Suprapubic skin (tissue), 4 donors: Measurements from ENCODE around the gene GRIK4. TPM values are rescaled to one million over a fixed set of nuclear protein-coding genes. Genes with fewer than 3 reads are reported as not detected.

Experiments used
- DNase-seq, 2 donors: peaks; one replicate each; pipeline ENCODE4 v3.0.0-alpha.2; 2019; ENCODE audit warnings: low spot score in 2 of 2
- H3K27ac ChIP-seq: fragments of 200-600 bp; sonication (generic); one replicate; pipeline ENCODE4 v1.5.1; 2019
- H3K27me3 ChIP-seq: fragments of 200-600 bp; sonication (generic); one replicate; pipeline ENCODE4 v1.5.1; 2019
- H3K36me3 ChIP-seq: fragments of 200-600 bp; sonication (generic); one replicate; pipeline ENCODE4 v1.5.1; 2019
- H3K4me1 ChIP-seq: fragments of 200-600 bp; sonication (generic); one replicate; pipeline ENCODE4 v1.5.1; 2019
- H3K4me3 ChIP-seq: fragments of 200-600 bp; sonication (generic); one replicate; pipeline ENCODE4 v1.5.1; 2019; ENCODE audit warnings: mild to moderate bottlenecking
- H3K9me3 ChIP-seq: fragments of 200-600 bp; sonication (generic); one replicate; pipeline ENCODE4 v1.5.1; 2019
- EP300 ChIP-seq: sonication (generic); formaldehyde crosslinking; IDR thresholded peaks from one replicate; pipeline ENCODE4 v1.6.1; 2017; ENCODE audit warnings: antibody characterized with exemption
- POLR2A ChIP-seq, 2 donors: fragments of 450-650 bp; IDR thresholded peaks; one replicate each; pipeline ENCODE4 v1.6.1; 2017; ENCODE audit warnings: antibody characterized with exemption in 2 of 2, mild to moderate bottlenecking in 2 of 2, moderate library complexity in 2 of 2
- POLR2AphosphoS5 ChIP-seq, 3 donors: sonication (generic); formaldehyde crosslinking; IDR thresholded peaks; one replicate each; pipeline ENCODE4 v1.6.1; 2017; ENCODE audit warnings: antibody characterized with exemption in 3 of 3
- WGBS: methylation state at CpG from one replicate; pipeline ENCODE4 v1.1.5; 2018; 5-methylcytosine and 5-hydroxymethylcytosine counted together
- total RNA-seq, 4 donors: library from RNA; depleted of rRNA; stranded (reverse); fragments of >200 nt; gene quantifications; one replicate each; pipeline ENCODE4 v1.1.0, GENCODE V29; 2016
- TF ChIP-seq, protein P1 (sequence below), 2 donors: fragments of 200-600 bp in 1 of 2; fragments of 450-650 bp in 1 of 2; sonication (generic) in 1 of 2; IDR thresholded peaks; one replicate each; pipeline ENCODE4 v1.5.1; 2016 to 2019; ENCODE audit warnings: antibody characterized with exemption in 2 of 2, mild to moderate bottlenecking in 1 of 2, moderate library complexity in 1 of 2

GRIK4 gene
- total RNA-seq, 4 donors from 2014 or later, result 0.24 TPM; not detected in 3

- no peaks in the 10 kb centered on the region for H3K4me1 ChIP-seq
- H3K9me3 ChIP-seq, result no peaks in the 10 kb centered on the region
- no peaks in the 10 kb centered on the region for H3K36me3 ChIP-seq
- H3K4me3 ChIP-seq, result no peak overlapping the region
- WGBS, result 100% methylated on average over 1 of the region's 1 CpG
- TF ChIP-seq POLR2AphosphoS5 (IDR thresholded peaks at IDR 0.05) (no peak), POLR2A (IDR thresholded peaks at IDR 0.05) (no peak), EP300 (no peak)
- TF ChIP-seq, protein P1, sequence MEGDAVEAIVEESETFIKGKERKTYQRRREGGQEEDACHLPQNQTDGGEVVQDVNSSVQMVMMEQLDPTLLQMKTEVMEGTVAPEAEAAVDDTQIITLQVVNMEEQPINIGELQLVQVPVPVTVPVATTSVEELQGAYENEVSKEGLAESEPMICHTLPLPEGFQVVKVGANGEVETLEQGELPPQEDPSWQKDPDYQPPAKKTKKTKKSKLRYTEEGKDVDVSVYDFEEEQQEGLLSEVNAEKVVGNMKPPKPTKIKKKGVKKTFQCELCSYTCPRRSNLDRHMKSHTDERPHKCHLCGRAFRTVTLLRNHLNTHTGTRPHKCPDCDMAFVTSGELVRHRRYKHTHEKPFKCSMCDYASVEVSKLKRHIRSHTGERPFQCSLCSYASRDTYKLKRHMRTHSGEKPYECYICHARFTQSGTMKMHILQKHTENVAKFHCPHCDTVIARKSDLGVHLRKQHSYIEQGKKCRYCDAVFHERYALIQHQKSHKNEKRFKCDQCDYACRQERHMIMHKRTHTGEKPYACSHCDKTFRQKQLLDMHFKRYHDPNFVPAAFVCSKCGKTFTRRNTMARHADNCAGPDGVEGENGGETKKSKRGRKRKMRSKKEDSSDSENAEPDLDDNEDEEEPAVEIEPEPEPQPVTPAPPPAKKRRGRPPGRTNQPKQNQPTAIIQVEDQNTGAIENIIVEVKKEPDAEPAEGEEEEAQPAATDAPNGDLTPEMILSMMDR (IDR thresholded peaks at IDR 0.05), result no peak
- no peak overlapping the region for H3K27ac ChIP-seq
- no peak for DNase-seq
- H3K27me3 ChIP-seq, result peaks cover 9% of the 10 kb centered on the region
Observed at GRCh38 chr11:120857508-120857907, 346.0 kb downstream of the GRIK4 start.

DNA sequence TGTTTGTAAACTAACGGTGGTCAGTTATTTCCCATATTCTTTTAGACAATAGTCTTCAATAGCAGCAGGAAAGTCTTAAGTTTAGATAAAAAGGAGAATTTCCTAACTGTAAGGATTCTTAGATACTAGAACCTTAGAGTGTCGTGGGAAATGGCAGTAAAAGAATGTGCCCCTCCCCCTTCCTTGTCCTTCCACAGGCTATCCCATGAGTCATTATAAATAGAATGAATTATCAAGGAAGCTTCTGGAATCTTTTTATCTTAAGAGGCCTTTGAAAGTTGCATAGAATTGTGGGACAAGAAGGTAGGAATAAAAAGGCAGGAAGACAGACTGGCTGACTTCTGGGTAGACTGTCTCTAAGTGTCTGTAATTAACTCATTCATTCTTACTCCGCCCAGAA lies 347.2 kb downstream of the GRIK4 start:
- TF ChIP-seq, protein P1 (IDR thresholded peaks at IDR 0.05), result no peak
- TF ChIP-seq POLR2AphosphoS5 (IDR thresholded peaks at IDR 0.05) (no peak), POLR2A (IDR thresholded peaks at IDR 0.05) (no peak), EP300 (no peak)
- no peak overlapping the region for H3K27ac ChIP-seq
- peaks cover 9% of the 10 kb centered on the region for H3K27me3 ChIP-seq
- H3K4me3 ChIP-seq, result no peak overlapping the region
- DNase-seq, result no peak
- no peaks in the 10 kb centered on the region for H3K36me3 ChIP-seq
- no peaks in the 10 kb centered on the region for H3K4me1 ChIP-seq
- WGBS, result 52% methylated on average over 3 of the region's 3 CpGs
- no peaks in the 10 kb centered on the region for H3K9me3 ChIP-seq

- Histone ChIP-seq H3K27ac (no peak overlapping the region), H3K4me1 (no peaks in the 10 kb centered on the region), H3K36me3 (no peaks in the 10 kb centered on the region), H3K4me3 (no peak overlapping the region), H3K9me3 (no peaks in the 10 kb centered on the region), H3K27me3 (peaks cover 9% of the 10 kb centered on the region)
- TF ChIP-seq POLR2AphosphoS5 (IDR thresholded peaks at IDR 0.05) (no peak), POLR2A (IDR thresholded peaks at IDR 0.05) (no peak), EP300 (no peak)
- TF ChIP-seq, protein P1 (IDR thresholded peaks at IDR 0.05), result no peak
- no peak for DNase-seq
- WGBS, result 82% methylated on average over 7 of the region's 7 CpGs
Observed at GRCh38 chr11:120859552-120860295, 348.2 kb downstream of the GRIK4 start.

DNA sequence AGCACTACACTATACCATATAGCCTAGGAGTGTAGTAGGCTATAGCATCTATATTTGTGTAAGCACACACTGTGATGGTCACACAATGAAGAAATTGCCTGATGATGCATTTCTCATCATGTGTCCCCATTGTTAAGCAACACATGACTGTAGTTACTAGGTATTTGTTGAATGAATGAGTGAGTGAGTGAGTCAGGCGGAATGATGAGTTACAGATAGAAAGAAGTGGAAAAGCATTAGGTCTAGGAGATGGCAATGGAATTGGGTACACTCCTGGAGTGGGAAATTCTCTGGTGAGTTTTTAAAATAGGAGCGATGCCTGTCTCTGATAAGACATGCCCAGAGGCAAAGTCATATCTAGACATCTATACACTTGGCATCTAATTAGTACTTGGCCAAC lies 351.8 kb downstream of the GRIK4 start:
- no peaks in the 10 kb centered on the region for H3K9me3 ChIP-seq

GRCh38 chr11:120867024-120867423 lies 355.5 kb downstream of the GRIK4 start:
- TF ChIP-seq, protein P1 (IDR thresholded peaks at IDR 0.05), result no peak
- TF ChIP-seq POLR2A (IDR thresholded peaks at IDR 0.05), result no peak
- no peak for TF ChIP-seq EP300
- no peak for TF ChIP-seq POLR2AphosphoS5 (IDR thresholded peaks at IDR 0.05)
- H3K9me3 ChIP-seq, result no peaks in the 10 kb centered on the region
- 79% methylated on average over 8 of the region's 8 CpGs for WGBS
- H3K27ac ChIP-seq, result no peak overlapping the region
- no peaks in the 10 kb centered on the region for H3K36me3 ChIP-seq
- no peak for DNase-seq
- no peak overlapping the region for H3K4me3 ChIP-seq
- H3K27me3 ChIP-seq, result peaks cover 39% of the 10 kb centered on the region
- no peaks in the 10 kb centered on the region for H3K4me1 ChIP-seq

More for the DNA sequence above, 351.8 kb downstream of the GRIK4 start:
- no peaks in the 10 kb centered on the region for H3K36me3 ChIP-seq
- WGBS, result 80% methylated on average over 2 of the region's 2 CpGs
- H3K27me3 ChIP-seq, result peaks cover 26% of the 10 kb centered on the region
- no peak for TF ChIP-seq POLR2A (IDR thresholded peaks at IDR 0.05)
- TF ChIP-seq POLR2AphosphoS5 (IDR thresholded peaks at IDR 0.05), result no peak
- TF ChIP-seq, protein P1 (IDR thresholded peaks at IDR 0.05), result no peak
- no peak for TF ChIP-seq EP300
- no peak overlapping the region for H3K27ac ChIP-seq
- H3K4me3 ChIP-seq, result no peak overlapping the region
- no peaks in the 10 kb centered on the region for H3K4me1 ChIP-seq
- no peak for DNase-seq
